NT2/D1 (cell line): ENCODE results near the gene ICA1.

Experiments used
- SUZ12 ChIP-seq: IDR thresholded peaks from 2 replicates; pipeline ENCODE4 v1.6.1; 2011; ENCODE audit not compliant: insufficient read length, insufficient read depth; ENCODE audit errors: extremely low read depth
- ZNF274 ChIP-seq: IDR thresholded peaks from 2 replicates; pipeline ENCODE4 v1.6.1; 2011; ENCODE audit warnings: mild to moderate bottlenecking, low read depth, low read length

DNA sequence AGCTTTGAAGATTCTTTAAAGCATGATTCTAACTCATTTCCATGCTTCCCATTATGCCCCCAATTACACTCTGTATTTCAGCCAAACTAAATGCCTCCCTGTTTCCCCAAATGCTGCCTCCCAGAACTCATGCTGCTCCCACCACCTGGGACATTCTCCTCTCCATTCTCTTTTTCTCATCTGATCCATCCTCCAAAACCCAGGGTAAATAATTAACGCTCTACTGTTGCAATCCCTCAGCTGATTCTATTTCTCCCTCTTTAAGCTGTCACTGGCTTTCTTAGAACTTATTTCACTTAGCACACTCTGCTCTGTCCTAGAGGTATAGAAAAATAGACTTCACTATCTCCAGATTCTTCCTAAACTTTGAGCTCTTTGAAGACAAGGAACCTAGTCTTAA lies 104.7 kb downstream of the ICA1 start:
- TF ChIP-seq SUZ12, result no peak
- no peak for TF ChIP-seq ZNF274
